Measurements from ENCODE around the gene CCT6A.
"Not testable (repeated sequence)": the region's sequence is repeated elsewhere in the genome, so short reads cannot be mapped to it uniquely, and the experiment has no call there.

The CCT6A gene, protein sequence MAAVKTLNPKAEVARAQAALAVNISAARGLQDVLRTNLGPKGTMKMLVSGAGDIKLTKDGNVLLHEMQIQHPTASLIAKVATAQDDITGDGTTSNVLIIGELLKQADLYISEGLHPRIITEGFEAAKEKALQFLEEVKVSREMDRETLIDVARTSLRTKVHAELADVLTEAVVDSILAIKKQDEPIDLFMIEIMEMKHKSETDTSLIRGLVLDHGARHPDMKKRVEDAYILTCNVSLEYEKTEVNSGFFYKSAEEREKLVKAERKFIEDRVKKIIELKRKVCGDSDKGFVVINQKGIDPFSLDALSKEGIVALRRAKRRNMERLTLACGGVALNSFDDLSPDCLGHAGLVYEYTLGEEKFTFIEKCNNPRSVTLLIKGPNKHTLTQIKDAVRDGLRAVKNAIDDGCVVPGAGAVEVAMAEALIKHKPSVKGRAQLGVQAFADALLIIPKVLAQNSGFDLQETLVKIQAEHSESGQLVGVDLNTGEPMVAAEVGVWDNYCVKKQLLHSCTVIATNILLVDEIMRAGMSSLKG

GRCh38 chr7:56051339-56052191 is at the start of gene CCT6A, which contains the start of gene PSPH:
Gene CCT6A (plus strand): TSS chr7:56051765. CDS start chr7:56051849, 84 bp downstream.
Gene PSPH (minus strand): TSS chr7:56051444. CDS start chr7:56021212, 30,232 bp downstream.
- peak; percentile 71 to 84 (median 74) for DNase-seq (ENCODE audit: low read depth in 3 of 3, low spot score in 1 of 3)

DNA sequence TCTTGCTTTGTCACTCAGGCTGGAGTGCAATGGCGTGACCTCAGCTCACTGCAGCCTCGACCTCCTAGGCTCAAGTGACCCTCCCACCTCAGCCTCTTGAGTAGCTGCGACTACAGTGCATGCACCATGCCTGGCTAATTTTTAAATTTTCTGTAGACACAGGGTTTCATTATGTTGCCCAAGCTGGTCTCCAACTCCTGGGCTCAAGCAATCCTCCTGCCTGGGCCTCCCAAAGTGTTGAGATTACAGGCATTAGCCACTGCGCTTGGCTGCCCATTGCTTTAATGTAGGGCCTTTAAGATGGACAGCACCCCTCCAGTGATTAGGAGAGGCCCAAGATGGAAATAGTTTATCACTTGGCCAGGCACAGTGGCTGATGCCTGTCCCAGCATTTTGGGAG is 47.8 kb upstream of the CCT6A start:
- no peak for DNase-seq (ENCODE audit: low read depth in 3 of 3, low spot score in 1 of 3)

GRCh38 chr7:56007167-56007652 is 44.4 kb upstream of the CCT6A start:
- no peak for DNase-seq (ENCODE audit: low read depth in 3 of 3, low spot score in 1 of 3)

DNA sequence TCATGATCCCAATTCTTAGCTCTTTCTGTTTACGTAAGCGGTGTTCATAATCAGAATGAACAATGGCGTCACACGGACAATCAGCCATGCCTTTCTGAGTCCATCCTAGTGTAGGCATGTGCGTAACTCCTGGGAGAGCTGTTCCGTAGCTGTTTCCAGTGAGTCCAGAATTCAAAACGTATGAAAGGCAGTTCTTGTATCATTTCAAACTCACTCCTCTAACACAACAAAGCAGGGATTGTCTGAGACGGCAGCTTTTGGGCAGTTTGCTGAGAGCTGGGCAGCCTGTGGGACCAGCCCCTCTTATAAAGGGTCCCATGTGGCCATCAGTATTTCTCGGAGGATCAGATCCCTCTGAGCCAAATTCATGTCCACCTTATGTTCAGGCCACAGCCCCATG is 43.7 kb upstream of the CCT6A start:
- DNase-seq (ENCODE audit: low read depth in 3 of 3, low spot score in 1 of 3): no peak

GRCh38 chr7:56009695-56010094 is 41.9 kb upstream of the CCT6A start:
- DNase-seq (ENCODE audit: low read depth in 3 of 3, low spot score in 1 of 3): no peak

DNA sequence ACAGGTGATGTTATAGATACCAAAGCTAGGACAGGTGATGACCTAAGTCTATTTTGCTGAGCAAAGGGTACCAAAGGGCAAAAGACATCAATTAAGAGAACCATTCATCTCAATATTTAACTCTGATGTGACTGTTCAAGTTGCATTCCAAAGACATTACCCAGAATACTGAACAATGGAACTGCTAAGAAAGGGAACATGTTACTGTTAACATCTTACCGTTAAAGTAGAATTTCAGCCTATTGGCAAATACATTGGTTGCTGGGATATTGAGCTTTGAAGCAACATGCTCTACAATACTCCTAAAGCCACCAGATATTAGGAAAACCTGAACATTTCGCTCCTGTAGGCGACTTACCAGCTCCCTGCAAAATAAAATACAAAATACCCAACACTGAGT is 34.5 kb upstream of the CCT6A start:
- not testable (repeated sequence) for DNase-seq (ENCODE audit: low read depth in 3 of 3, low spot score in 1 of 3)

GRCh38 chr7:56019501-56019900 is 32.1 kb upstream of the CCT6A start:
- no peak for DNase-seq (ENCODE audit: low read depth in 3 of 3, low spot score in 1 of 3)

DNA sequence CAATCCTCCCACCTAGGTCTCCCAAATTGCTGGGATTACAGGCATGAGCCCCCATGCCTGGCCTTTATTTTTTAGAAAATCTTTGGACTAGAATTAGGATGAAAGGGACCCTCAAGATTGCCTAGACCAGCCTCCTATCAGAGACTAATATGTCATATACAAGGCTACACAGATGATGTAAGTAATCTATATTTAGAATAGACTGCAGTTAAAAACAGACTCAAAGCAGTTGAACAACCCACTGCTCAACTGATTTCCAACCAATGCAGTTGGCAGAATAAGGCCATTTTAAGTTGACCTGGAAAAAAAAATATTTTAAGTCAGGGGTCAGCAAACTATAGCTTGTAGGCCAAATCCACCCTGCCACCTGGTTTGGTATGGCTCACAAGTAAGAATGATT is 28.1 kb upstream of the CCT6A start:
- no peak for DNase-seq (ENCODE audit: low read depth in 3 of 3, low spot score in 1 of 3)

DNA sequence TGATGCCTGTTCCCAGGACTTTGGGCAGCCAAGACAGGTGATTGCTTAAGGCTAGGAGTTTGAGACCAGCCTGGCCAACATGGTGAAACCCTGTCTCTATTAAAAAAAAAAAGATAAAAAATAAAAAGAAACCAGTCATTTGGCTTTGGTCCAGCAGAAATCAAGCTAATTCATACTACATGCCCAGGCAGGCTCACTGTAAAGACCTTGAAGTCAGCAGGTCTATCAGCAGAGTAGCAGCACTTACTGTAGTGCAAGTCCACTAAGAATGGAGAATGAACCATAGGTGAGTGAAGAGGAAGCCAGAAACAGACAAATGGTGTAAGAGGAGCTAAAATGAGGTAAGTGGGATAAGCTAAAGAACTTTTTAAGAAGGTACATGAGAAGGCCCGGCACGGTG is 25.0 kb upstream of the CCT6A start:
- no peak for DNase-seq (ENCODE audit: low read depth in 3 of 3, low spot score in 1 of 3)

- no peak for DNase-seq (ENCODE audit: low read depth in 3 of 3, low spot score in 1 of 3)
Observed at GRCh38 chr7:56028942-56029630, 22.5 kb upstream of the CCT6A start.

- no peak for DNase-seq (ENCODE audit: low read depth in 3 of 3, low spot score in 1 of 3)
Observed at GRCh38 chr7:56030340-56030739, 21.2 kb upstream of the CCT6A start.

- not testable (repeated sequence) for DNase-seq (ENCODE audit: low read depth in 3 of 3, low spot score in 1 of 3)
Observed at GRCh38 chr7:56031556-56031955, 20.0 kb upstream of the CCT6A start.

DNA sequence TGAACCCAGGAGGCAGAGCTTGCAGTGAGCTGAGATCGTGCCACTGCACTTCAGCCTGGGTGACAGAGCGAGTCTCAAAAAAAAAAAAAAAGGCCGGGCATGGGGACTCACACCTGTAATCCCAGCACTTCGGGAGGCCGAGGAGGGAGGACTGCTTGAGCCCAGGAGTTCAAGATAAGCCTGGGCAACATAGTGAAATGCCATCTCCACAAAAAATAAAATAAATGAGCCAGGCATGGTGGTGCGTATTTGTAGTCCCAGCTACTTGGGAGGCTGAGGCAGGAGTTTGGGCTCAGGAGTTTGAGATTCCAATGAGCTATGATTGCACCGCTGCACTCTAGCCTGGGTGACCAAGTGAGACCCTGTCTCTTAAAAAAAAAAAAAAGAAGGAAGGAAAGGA is 19.0 kb upstream of the CCT6A start:
- DNase-seq (ENCODE audit: low read depth in 3 of 3, low spot score in 1 of 3): not testable (repeated sequence)

- DNase-seq (ENCODE audit: low read depth in 3 of 3, low spot score in 1 of 3): peak; percentile 15 to 56 (median 42)
Observed at GRCh38 chr7:56033671-56034432, 17.7 kb upstream of the CCT6A start.

DNA sequence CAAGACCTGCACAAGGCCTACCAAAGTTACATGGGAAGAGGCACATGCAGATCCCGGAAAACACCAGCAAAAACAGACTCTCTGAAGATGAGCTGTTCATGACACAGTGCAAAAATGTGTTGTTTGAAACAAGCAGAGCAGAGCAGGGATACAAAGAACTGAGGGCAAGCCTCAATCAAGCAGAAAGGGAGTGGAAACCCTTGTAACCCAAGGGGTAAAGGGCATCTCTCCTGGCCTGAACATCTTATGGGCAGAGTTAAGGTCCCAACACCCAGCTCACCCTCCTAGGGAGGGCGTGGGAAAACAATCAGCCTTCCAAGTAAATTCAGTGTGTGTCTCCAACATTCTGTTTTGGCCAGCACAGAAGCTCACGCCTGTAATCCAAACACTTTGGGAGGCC is 10.8 kb upstream of the CCT6A start:
- DNase-seq (ENCODE audit: low read depth in 3 of 3, low spot score in 1 of 3): no peak

- DNase-seq (ENCODE audit: low read depth in 3 of 3, low spot score in 1 of 3): not testable (repeated sequence)
Observed at GRCh38 chr7:56045758-56046157, 5.8 kb upstream of the CCT6A start.

GRCh38 chr7:56046721-56047445 is 4.7 kb upstream of the CCT6A start:
- no peak for DNase-seq (ENCODE audit: low read depth in 3 of 3, low spot score in 1 of 3)

DNA sequence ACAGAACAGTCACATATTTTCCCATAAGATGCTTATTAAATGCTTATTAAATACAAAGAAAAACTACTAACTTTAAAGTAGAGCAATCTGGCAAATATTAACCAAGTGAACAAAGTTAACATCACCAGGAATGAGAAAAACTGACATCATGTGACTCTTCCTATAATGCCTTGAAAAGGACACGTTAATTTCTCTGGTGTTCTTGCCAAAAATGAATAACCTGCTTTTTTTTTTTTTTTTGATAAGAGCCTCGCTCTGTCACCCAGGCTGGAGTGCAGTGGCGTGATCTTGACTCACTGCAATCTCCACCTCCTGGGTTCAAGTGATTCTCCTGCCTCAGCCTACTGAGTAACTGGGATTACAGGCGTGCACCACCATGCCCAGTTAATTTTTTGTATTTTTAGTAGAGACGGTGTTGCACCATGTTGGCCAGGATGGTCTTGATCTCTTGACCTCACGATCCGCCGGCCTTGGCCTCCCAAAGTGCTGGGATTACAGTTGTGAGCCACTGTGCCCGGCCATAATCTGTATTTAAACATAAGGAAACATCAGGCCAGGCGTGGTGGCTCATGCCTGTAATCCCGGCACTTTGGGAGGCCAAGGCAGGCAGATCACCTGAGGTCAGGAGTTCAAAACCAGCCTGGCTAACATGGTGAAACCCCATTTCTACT is 4.0 kb upstream of the CCT6A start:
- DNase-seq (ENCODE audit: low read depth in 3 of 3, low spot score in 1 of 3): not testable (repeated sequence)

- no peak for DNase-seq (ENCODE audit: low read depth in 3 of 3, low spot score in 1 of 3)
Observed at GRCh38 chr7:56048245-56048644, 3.3 kb upstream of the CCT6A start.
